NCI-H345 (cell line): ENCODE results near the gene ZXDC.
A peak's percentile ranks its signal among the peaks of the same experiment; 100 is the strongest.

Source experiments
- DNase-seq: peaks from one replicate; lab custom pipeline; 2025; lab: John Stamatoyannopoulos, UW

Gene ZXDC

GRCh38 chr3:126451511-126451910 is 24.2 kb downstream of the ZXDC start:
- DNase-seq: no peak

- no peak for DNase-seq
These were observed 24.9 kb downstream of the ZXDC start for GRCh38 chr3:126450744-126451143.

- DNase-seq: no peak
These were observed 25.5 kb downstream of the ZXDC start for GRCh38 chr3:126450219-126450618.

GRCh38 chr3:126449621-126450051 is 26.1 kb downstream of the ZXDC start:
- no peak for DNase-seq

- no peak for DNase-seq
These were observed 26.9 kb downstream of the ZXDC start for GRCh38 chr3:126448893-126449180.

GRCh38 chr3:126448136-126448892 is 27.4 kb downstream of the ZXDC start:
- no peak for DNase-seq

GRCh38 chr3:126447456-126448106 is 28.1 kb downstream of the ZXDC start:
- no peak for DNase-seq

- DNase-seq: peak; percentile 46
These were observed 28.9 kb downstream of the ZXDC start for GRCh38 chr3:126446791-126447190.

- no peak for DNase-seq
These were observed 29.4 kb downstream of the ZXDC start for GRCh38 chr3:126446301-126446700.

- no peak for DNase-seq
These were observed 30.2 kb downstream of the ZXDC start for GRCh38 chr3:126445506-126445905.

- no peak for DNase-seq
These were observed 32.8 kb downstream of the ZXDC start for GRCh38 chr3:126442856-126443242.

GRCh38 chr3:126442094-126442855 is 33.4 kb downstream of the ZXDC start:
- DNase-seq: no peak

GRCh38 chr3:126441256-126441880 is 34.3 kb downstream of the ZXDC start:
- DNase-seq: no peak

- DNase-seq: no peak
These were observed 35.0 kb downstream of the ZXDC start for GRCh38 chr3:126440709-126440995.

- DNase-seq: no peak
These were observed 35.6 kb downstream of the ZXDC start for GRCh38 chr3:126439968-126440708.

- no peak for DNase-seq
These were observed 36.2 kb downstream of the ZXDC start for GRCh38 chr3:126439346-126439967.

GRCh38 chr3:126438746-126439145 is 36.9 kb downstream of the ZXDC start:
- no peak for DNase-seq

- DNase-seq: no peak
These were observed 37.5 kb downstream of the ZXDC start for GRCh38 chr3:126438186-126438585.

- no peak for DNase-seq
These were observed 38.6 kb downstream of the ZXDC start for GRCh38 chr3:126436826-126437717.

- DNase-seq: no peak
These were observed 40.0 kb downstream of the ZXDC start for GRCh38 chr3:126435456-126436315.
